GM12865 (cell line): ENCODE results near the gene MAML3.
A peak's percentile ranks its signal among the peaks of the same experiment; 100 is the strongest.

Experiments used
- DNase-seq: peaks from one replicate; pipeline ENCODE4 v3.0.0; 2010; ENCODE audit warnings: low read depth
- H3K4me3 ChIP-seq: 2 replicates; pipeline ENCODE4 v1.5.1; 2011; ENCODE audit warnings: mild to moderate bottlenecking, low read depth, low read length, control low read depth
- TF ChIP-seq, protein P1 (sequence below): IDR thresholded peaks from 2 replicates; pipeline ENCODE4 v1.5.1; 2011; ENCODE audit warnings: low read length, control low read depth, low read depth, inconsistent platforms; ENCODE audit not compliant: insufficient read depth; ENCODE audit errors: missing control alignments

MAML3 gene

DNA sequence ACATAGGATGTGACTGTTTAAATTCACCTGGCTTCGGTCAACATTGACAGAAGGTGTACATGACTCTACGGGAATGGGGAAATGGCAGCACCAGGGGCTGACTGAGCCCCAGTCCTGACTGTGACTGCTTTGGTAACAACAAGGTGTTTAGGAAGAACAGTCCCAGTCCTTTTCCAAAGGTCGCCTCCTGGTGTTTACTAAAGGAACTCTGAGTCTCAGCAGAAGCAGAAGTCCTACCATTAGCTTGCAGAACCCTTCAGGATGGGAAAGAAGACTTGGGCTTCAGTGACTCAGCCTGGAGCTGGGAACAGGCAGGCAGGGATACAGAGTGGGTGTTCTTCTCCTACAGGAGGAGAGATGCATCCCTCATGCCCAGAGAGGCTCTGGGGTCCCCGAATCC is 385.1 kb downstream of the MAML3 start:
- TF ChIP-seq, protein P1, sequence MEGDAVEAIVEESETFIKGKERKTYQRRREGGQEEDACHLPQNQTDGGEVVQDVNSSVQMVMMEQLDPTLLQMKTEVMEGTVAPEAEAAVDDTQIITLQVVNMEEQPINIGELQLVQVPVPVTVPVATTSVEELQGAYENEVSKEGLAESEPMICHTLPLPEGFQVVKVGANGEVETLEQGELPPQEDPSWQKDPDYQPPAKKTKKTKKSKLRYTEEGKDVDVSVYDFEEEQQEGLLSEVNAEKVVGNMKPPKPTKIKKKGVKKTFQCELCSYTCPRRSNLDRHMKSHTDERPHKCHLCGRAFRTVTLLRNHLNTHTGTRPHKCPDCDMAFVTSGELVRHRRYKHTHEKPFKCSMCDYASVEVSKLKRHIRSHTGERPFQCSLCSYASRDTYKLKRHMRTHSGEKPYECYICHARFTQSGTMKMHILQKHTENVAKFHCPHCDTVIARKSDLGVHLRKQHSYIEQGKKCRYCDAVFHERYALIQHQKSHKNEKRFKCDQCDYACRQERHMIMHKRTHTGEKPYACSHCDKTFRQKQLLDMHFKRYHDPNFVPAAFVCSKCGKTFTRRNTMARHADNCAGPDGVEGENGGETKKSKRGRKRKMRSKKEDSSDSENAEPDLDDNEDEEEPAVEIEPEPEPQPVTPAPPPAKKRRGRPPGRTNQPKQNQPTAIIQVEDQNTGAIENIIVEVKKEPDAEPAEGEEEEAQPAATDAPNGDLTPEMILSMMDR = peak; percentile 22
- peak; percentile 9 for DNase-seq
- no peak overlapping the region for H3K4me3 ChIP-seq

DNA sequence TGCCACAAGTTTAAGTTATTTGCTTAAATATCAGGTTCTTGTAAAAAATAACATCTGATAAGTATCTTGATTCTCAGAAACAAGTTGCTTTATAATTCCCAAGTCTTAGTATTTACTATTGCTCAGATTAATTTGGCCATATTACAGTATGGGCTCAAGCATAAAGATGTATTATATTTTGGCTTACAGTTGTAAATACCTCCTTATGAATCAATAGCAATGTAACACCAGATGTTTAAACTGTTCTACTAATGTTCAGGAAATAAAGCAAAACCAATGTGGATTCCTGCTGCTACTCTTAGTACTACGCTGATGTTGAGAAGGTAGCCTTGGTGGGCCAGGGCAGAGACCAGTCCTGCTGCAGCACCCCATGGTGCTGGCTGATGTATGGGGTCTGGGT is 385.6 kb downstream of the MAML3 start:
- no peak for DNase-seq
- TF ChIP-seq, protein P1 = no peak
- H3K4me3 ChIP-seq = no peak overlapping the region

DNA sequence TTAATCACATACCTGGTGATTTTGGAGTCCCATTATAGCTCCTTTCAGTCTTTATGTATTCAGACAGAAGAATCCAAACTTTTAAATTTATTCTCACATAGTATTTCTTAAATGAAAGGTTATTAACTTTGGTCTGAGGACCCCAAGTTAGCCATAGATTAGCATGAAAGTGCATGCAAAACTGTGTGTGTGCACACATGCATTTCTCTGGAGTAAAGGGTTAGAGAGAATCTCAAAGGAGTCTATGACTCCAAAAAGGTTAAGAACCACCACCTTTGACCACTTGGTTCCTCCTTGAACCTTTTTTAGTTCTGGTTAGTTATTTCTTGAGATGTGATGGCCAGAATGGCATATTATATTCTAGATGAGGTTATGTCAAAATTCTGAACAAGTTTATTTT is 386.4 kb downstream of the MAML3 start:
- TF ChIP-seq, protein P1 = no peak
- H3K4me3 ChIP-seq = no peak overlapping the region
- no peak for DNase-seq

DNA sequence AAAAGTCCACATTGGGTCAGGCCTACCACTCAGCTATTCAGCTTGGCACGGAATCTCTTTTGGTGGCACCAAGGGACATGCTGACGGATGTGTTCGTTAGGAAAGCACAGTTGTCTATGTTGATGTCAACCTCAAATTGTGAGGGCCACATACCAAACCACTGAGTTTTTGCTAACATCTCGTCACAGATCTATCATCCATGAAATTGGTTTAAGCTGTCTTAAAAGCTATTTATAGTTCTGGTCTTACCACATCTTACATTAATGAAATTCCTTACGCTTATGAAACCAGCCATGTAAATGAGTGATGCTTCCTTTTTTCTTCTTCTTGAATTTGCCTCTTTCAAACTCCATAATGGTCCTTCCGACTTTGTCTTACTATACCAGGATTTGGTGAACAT is 386.8 kb downstream of the MAML3 start:
- TF ChIP-seq, protein P1 = no peak
- DNase-seq = no peak

DNA sequence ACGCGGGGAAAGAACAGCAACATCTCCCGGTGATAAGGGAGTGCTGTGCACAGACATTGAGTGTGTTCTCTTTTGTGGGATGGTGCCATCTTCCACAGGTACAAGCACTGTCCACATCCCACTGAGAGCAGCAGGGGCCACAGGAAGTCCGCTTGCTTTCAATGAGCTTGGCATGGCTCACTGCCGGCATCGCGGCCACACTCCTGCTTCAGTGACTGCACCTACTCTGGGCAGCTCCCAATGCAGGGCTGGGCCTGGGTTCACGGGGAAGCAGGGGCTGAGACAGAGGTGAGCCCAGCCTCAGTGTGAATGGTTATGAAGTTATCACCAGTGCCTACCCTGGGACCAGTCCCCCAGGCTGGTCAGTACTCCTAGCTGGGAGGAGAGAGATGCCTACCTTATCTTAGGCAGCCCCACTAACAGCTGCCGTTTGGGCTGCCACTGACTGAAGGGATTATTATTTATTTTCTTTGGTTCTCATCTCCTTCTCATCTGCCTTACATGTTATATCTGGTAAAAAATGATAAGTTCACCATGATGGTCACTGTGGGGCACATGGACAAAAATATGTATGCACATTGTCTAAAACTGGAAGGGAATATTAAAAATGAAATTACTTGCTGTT is 389.2 kb downstream of the MAML3 start:
- DNase-seq = no peak
- TF ChIP-seq, protein P1 = no peak
- no peak overlapping the region for H3K4me3 ChIP-seq

More for the DNA sequence above, 386.8 kb downstream of the MAML3 start:
- no peak overlapping the region for H3K4me3 ChIP-seq

DNA sequence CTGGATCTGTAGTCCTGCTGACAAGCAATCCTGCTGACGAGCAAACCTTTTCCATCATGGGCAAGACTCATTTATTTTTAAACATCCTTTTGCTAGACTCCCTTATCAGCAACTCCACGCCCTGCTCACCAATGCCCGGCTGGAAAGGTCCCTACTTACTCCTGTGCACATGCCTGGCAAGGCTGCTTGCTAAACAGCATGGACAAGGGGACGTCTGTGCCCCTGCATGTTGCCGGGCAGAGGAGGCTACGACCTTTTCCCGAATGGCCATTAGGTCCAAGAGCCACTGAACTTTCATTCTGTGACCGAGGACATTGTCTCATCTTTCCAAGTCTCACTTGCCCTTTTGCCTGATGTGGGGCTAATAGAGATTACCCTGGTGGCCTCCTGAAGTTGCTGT is 389.8 kb downstream of the MAML3 start:
- H3K4me3 ChIP-seq = no peak overlapping the region
- TF ChIP-seq, protein P1 = no peak
- no peak for DNase-seq

DNA sequence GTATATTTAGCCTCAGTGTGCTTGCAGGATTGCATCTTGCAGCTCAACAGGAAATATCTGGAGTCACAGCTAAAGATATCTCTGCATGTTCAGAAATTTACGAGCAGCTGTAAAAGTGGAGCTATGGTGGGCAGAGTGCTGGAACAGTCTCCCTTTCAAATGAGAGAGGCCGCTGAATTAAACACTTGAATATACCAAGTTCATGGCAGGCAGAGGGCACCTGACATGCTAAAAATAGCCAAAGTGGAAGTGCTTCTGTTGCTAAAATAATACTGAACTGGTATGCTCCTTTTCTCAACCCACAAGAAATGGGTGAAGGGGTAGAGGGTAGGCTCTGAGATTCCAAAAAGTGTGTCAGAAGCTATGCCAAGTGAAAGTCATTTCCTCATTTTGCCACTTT is 390.3 kb downstream of the MAML3 start:
- no peak for DNase-seq
- no peak overlapping the region for H3K4me3 ChIP-seq
- TF ChIP-seq, protein P1 = no peak
